Measurements from ENCODE around the gene NDUFB5.
A peak's percentile ranks its signal among the peaks of the same experiment; 100 is the strongest.

The NDUFB5 gene

DNA sequence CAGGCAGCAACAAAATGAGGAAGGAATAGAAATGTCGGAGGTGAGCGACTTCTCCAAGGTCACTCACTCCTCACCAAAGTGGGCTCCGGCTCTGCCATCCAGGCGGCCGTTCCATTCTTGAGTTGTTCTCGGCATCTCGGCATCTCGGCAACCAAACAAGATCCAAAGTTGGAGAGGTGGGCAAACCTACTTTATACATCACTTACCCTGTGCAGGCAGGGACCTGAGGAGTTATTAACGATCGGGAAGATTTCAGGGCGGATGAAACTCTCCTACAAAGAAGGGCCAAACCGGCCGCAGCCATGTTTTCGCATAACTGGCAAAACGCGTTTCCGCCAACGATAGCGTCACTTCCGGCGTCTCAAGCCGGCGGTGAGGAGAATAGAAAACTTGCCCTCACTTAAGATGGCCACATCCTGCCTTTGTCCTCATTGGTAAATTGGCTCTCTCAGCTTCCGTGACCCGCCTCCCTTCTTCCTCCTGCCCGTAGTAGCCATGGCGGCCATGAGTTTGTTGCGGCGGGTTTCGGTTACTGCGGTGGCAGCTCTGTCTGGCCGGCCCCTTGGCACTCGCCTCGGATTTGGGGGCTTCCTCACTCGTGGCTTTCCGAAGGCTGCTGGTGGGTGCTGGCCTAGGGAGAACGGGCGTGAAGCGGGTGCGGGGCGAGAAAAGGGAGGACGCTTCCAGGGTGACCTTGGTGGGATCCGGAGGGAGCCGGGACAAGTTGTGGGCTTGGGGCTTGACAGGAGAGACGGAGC is at the start of gene NDUFB5, which contains the start of gene MRPL47:
NDUFB5 (plus strand) TSS at position 474 of the 758 bp plus-strand sequence; CDS start at position 496, 22 bp downstream.
MRPL47 (minus strand) TSS at position 318 of the 758 bp plus-strand sequence; CDS start at position 304, 14 bp downstream.
- peak; percentile 92 to 99 (median 97) for DNase-seq
- intact Hi-C loops (cut with DNase I) = loop anchor here (2.0 kb wide), 2 partner anchors 42 to 46 kb away; partner anchors contain the start of gene ACTL6A

DNA sequence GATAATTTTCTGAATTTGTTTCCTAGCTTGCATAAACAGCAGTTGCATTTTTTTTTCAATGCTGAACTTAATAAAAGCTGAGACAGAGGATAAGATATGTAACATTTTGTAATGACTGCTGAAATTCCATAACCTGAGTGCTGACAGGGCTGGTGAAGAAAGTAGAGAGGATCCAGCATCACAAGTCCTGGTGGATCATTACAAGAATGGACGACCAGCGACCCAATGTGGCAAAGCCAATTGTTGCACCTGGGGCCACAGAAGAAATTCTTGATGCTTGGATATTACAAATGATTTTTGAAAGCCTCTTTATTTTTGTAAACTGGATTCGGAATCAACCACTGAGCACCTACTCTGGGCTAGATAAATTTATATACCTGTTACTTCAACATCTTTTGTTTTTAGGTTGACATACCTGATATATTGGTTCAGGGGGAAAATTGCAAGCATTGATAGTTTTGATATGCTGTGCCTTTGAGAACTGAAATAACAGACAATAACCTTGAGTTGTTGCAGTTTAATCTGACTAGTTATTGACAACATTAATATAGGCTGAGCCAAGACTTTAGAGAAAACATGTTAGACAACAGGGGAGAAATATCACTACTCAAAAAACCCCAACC is 45.7 kb upstream of the NDUFB5 start:
- intact Hi-C loops (cut with DNase I) = loop anchor here (10.0 kb wide), 1 partner anchor 114 kb away; no protein-coding TSS in a partner anchor
- DNase-seq = peak; percentile 43 to 86 (median 72)

DNA sequence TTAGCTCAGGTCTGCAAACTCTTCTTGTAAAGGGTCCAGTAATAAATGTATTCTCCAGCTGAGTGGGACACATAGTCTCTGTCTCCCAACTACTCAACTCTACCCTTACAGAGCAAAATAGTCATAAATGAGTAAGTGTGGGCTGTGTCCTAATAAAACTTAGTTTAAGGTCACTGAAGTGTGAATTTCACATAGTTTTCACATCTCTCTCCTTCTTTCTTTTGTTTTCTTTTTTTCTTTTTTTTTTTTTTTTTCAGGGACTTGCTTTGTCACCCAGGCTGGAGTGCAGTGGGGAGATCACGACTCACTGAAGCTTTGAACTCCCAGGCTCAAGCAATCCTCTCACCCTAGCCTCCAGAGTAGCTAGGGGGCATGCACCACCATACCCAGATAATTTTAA is 43.8 kb upstream of the NDUFB5 start:
- intact Hi-C loops (cut with DNase I) = loop anchor here (5.0 to 10.0 kb wide), 3 partner anchors 213 to 543 kb away; partner anchors contain the start of genes MFN1 and ZNF639
- no peak for DNase-seq

DNA sequence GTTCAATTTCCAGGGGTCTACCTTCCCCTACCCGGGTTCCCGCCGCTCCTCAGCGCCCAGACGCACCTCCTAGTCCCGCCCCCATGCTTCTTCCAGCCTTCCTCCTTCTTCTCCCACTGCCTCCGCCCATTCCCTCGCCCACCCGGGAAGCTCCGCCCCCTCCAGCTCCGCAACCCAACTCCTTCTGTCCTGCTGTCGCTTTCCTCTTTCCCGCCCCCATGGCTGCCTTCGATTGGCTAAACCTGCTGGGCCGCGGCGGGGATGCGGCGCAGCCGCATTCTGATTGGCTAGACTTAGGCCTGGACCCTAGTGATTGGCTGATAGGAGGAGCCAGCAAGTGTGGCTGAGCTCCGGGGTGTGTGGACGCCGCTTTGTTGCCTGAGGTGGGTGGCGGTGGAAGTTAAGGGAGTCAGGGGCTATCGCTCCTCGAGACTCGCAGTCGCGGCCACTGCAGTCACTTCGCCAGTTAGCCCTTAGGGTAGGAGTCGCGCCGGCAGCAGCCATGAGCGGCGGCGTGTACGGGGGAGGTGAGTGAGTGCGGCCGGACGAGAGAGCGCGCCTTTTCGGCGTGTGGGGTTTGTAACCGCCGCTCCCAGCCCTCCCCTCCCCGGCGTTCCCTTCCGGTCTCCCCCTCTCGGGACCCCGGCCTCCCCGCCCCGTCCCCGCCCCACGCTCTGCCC is 41.9 kb upstream of the NDUFB5 start, which contains the start of gene ACTL6A:
ACTL6A (plus strand) TSS at position 336 of the 680 bp plus-strand sequence; CDS start at position 503, 167 bp downstream.
- intact Hi-C loops (cut with DNase I) = loop anchor here (2.0 to 10.0 kb wide), 4 partner anchors 42 to 545 kb away; partner anchors contain the start of genes MFN1, MRPL47, NDUFB5 and ZNF639
- peak; percentile 98 to 100 (median 99) for DNase-seq

DNA sequence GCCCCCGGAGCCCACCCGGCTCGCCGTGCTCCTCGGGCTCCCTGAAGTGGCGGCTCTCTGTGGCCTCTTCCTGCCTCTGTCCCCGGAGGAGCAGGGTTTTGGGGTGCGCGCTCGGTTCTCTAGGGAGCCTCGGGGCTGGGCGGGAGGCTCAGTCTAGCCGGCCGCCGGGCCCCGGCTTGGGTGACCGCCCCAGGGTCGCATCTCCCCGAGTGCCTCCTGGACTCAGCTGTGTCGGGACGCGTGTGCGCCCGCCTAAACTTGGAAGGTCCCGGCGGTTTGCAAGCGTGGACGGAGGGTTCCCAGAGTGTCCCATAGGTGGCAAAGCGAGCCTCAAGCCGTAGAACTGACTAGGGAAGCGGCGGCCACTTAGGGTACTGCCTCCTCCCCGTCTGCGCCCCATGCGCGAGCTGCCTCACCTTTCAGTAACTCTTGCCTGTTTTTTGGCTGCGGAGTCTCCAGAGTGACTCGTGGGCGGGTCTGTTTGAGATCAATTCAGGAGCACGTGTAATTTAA is 41.3 kb upstream of the NDUFB5 start:
- intact Hi-C loops (cut with DNase I) = loop anchor here (2.0 to 10.0 kb wide), 4 partner anchors 41 to 546 kb away; partner anchors contain the start of genes MFN1, MRPL47, NDUFB5 and ZNF639

DNA sequence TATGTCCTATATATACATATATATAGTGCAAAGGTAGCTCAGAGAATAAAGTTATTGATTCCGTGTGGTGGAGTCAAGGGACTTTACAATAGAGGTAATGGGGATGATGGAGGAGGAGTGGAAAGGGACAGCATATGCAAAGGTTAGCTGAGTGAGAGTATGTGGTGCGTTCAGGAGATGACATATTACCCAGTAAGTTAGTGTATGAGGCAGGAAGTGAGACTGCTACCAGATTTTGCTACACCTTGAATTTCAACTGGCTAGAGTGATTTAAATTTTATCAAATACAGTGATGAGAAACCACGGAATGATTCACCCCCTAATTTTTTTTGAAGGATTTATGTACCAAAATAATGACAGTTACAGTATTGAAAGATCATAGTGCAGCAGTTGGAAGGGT is 39.1 kb upstream of the NDUFB5 start:
- intact Hi-C loops (cut with DNase I) = loop anchor here (10.0 kb wide), 1 partner anchor 241 kb away; the partner anchor contains the start of gene ZNF639
- DNase-seq = no peak

More for the DNA sequence above, 41.3 kb upstream of the NDUFB5 start:
- peak in 39 of 42 donors; percentile 8 to 72 (median 37) for DNase-seq

DNA sequence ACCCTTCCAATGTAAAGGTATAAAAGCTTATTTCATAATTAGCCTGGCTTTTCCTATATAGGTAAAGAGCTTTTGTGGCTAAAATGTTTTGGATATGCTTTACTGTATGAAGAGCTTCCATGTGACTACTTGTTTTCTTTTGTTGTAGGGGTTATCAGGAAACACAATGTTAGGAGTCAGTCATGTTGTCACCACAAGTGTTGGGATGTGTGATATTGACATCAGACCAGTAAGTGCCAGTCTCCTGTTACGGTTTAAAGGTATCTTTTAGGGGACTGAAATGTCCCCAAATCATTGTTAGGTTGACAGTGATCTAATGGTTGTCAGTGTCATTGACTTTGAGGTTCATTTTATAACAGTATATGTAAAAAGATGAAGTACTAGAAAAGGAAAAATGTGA is 23.6 kb upstream of the NDUFB5 start:
- no peak for DNase-seq
- intact Hi-C loops (cut with DNase I) = no loop called here

DNA sequence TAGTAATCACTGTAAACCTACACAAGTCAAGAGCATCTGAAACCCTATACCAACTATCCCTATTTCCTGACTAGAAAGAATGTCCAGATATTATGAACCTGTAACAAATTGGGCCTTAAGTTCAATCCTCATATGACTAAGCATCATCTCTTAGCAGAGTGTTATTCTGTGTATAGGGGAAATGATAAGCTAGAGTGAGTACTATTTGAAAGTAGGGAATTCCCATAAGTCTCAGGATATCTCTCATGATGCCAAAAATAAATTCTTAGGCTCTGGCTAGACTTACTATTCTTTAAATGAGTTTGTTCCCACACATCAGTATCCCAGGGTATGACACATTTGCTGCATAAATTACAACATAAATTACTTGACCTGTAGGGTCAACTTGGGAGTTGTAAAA is 15.5 kb upstream of the NDUFB5 start:
- intact Hi-C loops (cut with DNase I) = no loop called here
- no peak for DNase-seq

DNA sequence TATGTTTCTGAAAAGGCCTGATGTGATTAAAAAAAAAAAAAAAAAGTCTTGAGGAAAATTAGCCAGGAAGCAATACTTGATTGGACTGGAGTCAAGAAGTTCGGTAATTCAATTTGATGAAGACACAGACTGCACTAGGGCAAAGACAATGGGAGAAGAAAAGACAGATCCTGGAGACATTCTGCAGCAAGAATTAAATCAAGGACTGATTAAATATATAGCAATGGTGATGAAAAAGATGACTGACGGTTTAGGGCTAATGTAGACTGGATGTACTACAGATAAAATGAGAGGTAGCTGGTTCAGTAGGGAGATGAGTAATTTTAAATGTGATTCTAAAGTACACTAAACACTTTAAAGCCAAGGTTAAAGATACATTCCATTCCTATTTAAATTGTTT is 13.9 kb upstream of the NDUFB5 start:
- intact Hi-C loops (cut with DNase I) = no loop called here
- DNase-seq = no peak

DNA sequence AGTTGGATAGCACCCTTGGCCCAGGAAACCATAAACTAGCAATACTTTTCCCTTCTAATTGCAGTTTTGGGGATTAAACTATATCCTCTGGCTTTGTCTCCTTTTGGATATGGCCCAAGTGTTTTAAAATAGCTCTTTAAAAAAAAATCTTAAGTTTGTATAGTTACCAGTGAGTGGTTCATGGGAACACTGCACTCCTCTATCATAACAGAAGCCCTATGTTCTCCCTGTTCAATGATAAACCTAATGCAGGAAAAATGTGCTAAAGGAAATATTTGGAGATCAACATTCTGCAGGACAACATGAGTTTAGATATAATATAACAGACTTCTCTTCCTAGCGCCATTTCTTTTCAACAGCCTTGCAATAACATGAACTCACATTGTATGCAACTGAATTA is 13.3 kb upstream of the NDUFB5 start:
- intact Hi-C loops (cut with DNase I) = no loop called here
- DNase-seq = no peak

DNA sequence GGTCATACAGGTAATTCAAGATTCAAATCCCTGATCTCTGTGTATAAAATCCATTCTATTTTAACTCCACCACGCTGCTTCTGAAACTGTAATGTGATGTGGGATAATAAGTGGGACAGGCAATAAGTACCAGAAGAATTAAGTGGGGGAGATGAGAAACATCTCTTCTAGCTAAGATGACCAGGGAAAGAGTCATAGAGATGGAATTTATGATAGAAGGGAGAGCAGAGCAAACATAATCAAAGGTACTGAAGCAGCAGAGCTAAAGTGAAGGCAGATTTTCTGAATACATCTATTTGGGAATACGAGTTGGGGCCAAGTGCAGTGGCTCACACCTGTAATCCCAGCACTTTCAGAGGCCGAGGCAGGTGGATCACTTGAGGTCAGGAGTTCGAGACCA is 5.1 kb upstream of the NDUFB5 start:
- intact Hi-C loops (cut with DNase I) = no loop called here
- DNase-seq = no peak

DNA sequence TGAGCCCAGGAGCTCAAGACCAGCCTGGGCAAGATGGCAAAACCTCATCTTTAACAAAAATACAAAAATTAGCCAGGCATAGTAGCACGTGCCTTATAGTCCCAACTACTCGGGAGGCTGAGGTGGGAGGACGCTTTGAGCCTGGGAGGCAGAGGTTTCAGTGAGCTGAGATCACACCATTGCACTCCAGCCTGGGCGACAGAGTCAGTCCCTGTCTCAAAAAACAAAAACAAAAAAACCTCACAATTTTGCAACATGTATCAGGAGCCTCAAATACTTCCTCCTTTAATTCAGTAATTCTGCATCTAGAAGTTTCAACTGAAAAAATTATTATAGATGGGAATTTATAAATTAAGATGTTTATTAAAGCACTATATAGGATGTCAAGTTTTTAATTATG is 1.3 kb upstream of the NDUFB5 start:
- intact Hi-C loops (cut with DNase I) = no loop called here
- DNase-seq = no peak

DNA sequence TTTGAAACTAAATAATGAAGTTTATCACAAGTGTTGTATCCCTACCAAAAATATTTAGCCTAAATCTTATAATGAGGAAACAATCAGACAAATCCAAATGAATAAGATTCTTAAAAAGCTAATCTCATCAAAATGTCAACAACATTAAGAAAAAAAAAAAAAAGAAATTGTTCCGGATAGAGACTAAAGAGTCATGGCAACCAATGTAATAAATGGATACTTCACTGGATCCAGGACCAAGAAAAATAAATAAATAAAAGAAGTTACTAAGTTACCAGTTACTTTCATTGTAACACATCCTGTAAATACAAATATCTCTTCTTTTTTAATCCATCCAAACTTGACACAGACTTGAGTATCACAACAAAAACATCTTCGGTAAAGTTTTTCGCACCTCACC is 763 bp upstream of the NDUFB5 start:
- no peak for DNase-seq
- intact Hi-C loops (cut with DNase I) = loop anchor here (2.0 kb wide), 2 partner anchors 41 to 47 kb away; partner anchors contain the start of gene ACTL6A

DNA sequence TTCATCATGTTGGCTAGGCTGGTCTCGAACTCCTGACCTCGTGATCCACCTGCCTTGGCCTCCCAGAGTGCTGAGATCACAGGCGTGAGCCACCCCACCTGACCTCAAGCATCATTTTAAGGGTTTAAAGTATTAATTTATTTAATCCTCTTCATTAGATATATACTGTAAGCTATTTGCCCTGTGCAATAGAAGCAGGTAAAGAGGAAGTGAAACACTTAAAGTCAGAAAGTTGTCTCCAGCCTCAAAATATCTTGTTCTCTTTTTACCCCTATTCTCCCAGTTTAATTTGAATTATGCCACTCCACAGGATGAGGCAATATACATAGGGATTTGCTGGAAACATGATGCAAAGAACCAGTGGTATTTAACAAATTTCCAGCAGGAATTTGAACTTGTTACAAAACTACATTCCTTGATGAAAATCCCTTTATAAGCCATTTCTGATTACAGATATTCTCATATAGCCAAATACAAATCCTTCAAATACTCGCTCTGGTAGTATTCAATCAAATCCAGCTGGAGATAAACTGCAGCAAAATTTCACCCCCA is 2.0 kb downstream of the NDUFB5 start:
- intact Hi-C loops (cut with DNase I) = no loop called here
- DNase-seq = no peak

DNA sequence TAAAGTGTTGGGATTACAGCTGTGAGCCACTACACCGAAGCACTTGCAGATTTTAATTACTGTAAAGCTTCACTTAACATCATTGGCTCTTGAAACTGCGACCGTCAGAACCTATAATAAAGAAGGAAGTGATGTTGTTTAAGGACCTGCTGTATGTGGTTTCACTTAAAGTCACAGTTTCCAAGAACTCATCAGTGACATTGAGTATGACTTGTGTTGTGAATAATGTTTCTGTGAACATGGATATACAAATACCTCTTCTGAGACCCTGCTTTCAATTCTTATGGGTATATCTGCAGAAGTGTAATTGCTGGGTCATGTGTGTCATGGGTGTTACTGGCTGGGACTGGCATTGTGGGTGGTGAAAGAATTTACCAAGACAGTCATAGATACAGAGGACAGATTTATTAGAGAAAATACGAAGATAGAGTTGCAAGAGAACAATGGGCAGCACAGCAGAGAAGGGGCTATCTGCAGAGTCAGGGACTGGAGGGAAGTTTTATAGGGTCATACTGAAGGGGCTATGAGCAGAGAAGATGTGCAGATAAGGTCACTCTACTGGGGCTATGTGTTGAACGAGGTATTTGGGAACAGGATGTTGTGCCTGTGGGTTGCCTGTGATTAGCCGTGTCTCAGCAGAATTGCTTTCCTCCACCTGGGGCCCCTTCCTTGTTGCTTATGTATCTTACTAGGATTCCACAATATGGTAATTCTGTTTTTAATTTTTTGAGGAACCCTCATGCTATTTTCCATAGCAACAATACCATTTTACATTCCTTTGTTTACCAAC is 4.5 kb downstream of the NDUFB5 start:
- intact Hi-C loops (cut with DNase I) = no loop called here

DNA sequence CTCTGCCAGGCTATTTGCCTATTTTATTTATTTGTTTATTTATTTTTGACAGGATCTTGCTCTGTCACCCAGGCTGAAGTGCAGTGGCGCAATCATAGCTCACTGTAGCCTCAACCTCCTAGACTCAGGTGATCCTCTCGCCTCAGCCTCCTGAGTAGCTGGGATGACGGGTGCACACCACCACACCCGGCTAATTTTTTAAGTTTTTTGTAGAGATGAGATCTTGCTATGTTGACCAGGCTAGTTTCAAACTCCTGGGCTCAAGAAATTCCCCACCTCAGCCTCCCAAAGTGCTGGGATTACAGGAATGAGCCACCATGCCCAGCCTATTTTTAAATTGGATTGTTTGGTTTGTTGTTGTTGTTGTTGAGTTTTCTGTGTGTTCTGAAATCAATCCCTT is 5.5 kb downstream of the NDUFB5 start:
- DNase-seq = no peak
- intact Hi-C loops (cut with DNase I) = no loop called here

More for the DNA sequence above, 4.5 kb downstream of the NDUFB5 start:
- DNase-seq = no peak

DNA sequence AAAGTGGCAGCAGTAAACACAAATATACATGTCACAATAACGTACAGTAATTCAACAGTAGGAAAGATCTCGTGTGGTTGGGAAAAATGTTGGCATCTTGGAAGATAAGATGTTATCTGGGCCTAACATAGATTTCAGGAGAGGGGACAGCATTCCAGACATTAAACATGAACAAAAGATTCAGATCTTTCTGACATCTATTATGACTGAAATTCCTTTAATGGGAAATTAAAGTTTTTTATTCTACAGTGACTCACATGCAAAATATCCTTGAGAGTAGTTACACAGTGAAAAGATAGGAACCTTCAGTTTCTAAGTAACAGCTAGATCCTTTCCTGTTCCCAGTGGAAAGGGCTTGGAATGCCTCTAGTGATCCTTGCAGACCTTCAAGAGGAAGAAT is 9.2 kb downstream of the NDUFB5 start:
- intact Hi-C loops (cut with DNase I) = no loop called here
- DNase-seq = no peak
